ENCODE data around the gene MLEC. TPM values are rescaled to one million over a fixed set of nuclear protein-coding genes. Genes with fewer than 3 reads are reported as not detected.

The MLEC gene
- total and polyA plus RNA-seq, 11 donors = 39.2 to 150 (median 117) TPM

DNA sequence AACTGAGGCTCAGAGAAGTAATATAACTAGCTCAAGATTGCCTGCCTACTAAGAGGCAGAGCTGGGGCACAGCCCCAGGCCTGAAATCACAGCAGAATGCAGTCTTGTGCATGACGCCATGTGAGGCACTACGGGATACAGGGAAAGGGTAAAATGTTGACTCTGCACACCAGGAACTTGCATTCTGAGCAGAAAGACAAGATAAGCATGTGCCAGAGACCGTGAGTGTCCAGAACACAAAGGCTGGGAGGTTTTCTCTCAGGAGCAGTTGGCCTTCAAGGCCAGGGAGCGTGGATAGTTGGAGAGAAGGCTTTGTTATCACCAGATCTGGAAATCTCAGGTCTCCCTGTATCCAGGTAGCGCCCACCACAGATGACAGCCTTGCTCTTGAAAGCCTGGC is 23.2 kb upstream of the MLEC start:
- no peak overlapping the region for H3K27ac ChIP-seq
- H3K9me3 ChIP-seq = no peaks in the 10 kb centered on the region
- intact Hi-C loops (cut with DNase I) = no loop called here
- WGBS, 4 donors = 75 to 84% (median 83%) methylated on average over 5 of the region's 5 CpGs
- no peak for DNase-seq
- no peaks in the 10 kb centered on the region for H3K27me3 ChIP-seq
- H3K36me3 ChIP-seq = peaks cover 0 to 20% (median 0%) of the 10 kb centered on the region in 9 donors
- no peak for TF ChIP-seq POLR2A (IDR thresholded peaks at IDR 0.05)
- no peak for TF ChIP-seq CTCF (IDR thresholded peaks at IDR 0.05)
- H3K4me1 ChIP-seq = peaks cover 0 to 10% (median 0%) of the 10 kb centered on the region in 12 donors
- H3K4me3 ChIP-seq = no peak overlapping the region
- no peak for ATAC-seq

GRCh38 chr12:120666571-120667390 is 20.2 kb upstream of the MLEC start:
- intact Hi-C loops (cut with DNase I) = no loop called here
- ATAC-seq (no peak), DNase-seq (no peak)
- Histone ChIP-seq H3K36me3 (peaks cover 0 to 16% (median 0%) of the 10 kb centered on the region in 9 donors), H3K27me3 (no peaks in the 10 kb centered on the region), H3K27ac (no peak overlapping the region), H3K4me1 (peaks cover 0 to 8% (median 1%) of the 10 kb centered on the region in 12 donors), H3K4me3 (no peak overlapping the region), H3K9me3 (no peaks in the 10 kb centered on the region)
- 75 to 89% (median 84%) methylated on average over 24 to 34 of the region's 34 CpGs for WGBS, 4 donors
- TF ChIP-seq CTCF (IDR thresholded peaks at IDR 0.05) (no peak), POLR2A (IDR thresholded peaks at IDR 0.05) (no peak)

DNA sequence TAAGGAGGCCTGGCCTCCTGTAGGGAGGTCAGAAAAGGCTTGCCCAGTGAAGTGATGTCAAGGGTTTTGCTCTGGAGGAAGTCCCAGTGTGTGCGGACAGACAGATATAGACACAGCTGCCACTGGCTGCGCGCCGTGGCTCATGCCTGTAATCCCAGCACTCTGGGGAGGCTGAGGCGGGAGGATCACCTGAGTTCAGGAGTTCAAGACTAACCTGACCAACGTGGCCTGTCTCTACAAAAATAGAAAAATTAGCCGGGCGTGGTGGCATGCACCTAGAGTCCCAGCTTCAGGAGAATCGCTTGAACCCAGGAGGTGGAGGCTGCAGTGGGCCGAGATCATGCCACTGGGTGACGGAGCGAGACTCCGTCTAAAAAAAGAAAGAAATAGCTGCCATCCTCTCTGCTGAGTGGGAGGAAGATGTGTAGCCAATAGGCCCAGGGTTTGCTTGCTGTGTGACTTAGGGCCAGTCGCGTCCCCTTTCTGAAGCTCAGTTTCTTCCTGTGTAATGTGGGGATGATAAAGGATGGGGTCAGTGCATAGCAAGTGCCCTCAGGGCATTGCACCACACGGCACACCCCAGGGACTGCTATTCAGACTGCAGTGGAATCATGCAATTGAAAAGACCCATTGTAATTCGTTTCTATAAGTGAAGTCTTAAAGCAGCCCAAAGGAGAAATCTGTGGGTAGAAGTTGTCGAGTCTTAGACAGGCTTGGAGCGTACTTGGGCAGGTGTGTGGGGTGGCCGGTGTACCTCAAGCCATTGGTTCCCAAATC is 18.7 kb upstream of the MLEC start:
- intact Hi-C loops (cut with DNase I) = no loop called here
- 82 to 89% (median 86%) methylated on average over 20 of the region's 20 CpGs for WGBS, 4 donors
- peaks cover 0 to 5% (median 0%) of the 10 kb centered on the region in 9 donors for H3K36me3 ChIP-seq

More for the DNA sequence above, 18.7 kb upstream of the MLEC start:
- no peaks in the 10 kb centered on the region for H3K9me3 ChIP-seq
- peaks cover 0 to 8% (median 1%) of the 10 kb centered on the region in 12 donors for H3K4me1 ChIP-seq
- H3K27me3 ChIP-seq = no peaks in the 10 kb centered on the region
- no peak for ATAC-seq
- no peak overlapping the region for H3K4me3 ChIP-seq
- no peak for DNase-seq
- H3K27ac ChIP-seq = peak overlapping the region in 1 of 12 donors; percentile 16
- TF ChIP-seq CTCF (IDR thresholded peaks at IDR 0.05) (no peak), POLR2A (IDR thresholded peaks at IDR 0.05) (no peak)
